IPS-NIHi7 (cell line): ENCODE data around the gene WDFY4.

Experiments used
- DNase-seq: peaks from one replicate; pipeline ENCODE4 v3.0.0; 2012; ENCODE audit warnings: mixed read lengths; ENCODE audit errors: extremely low spot score

Gene WDFY4

DNA sequence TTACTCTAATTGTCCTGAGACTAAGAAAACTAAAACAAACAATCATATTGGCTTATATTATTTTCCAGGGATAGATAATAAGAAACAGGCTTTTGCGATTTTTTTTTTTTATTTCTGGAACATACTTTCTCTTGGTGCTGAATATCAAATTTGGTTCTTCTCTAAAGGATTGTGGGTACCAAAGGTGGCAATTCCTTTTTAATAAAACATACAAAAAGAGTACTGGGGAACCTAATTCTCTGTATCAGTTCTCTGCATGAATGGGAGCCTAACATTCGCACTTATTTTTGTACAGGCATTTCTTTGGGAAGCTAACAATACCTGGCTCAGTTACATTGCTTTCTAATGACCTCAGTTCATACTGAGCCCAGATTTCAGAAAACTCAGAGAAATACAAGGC lies 222.2 kb downstream of the WDFY4 start:
- DNase-seq, result no peak

DNA sequence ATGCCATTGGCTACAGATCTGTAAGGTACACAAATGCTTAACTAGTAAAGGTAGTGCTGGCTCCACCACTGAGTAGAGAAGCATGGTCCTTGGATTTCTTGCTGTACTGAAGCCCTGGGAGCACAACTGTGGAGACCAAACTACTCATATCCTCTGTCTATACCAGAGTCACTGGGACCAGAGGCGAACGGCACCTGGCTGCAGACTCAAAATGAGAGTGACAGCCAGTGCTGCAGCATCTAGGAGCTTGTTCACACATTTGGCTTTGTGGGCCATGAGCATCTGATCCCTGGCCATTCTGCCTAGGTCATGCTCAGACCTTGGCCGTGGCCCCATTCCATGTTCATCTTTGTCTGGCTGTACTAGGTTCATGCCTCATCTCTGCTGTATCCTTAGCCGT lies 223.1 kb downstream of the WDFY4 start:
- DNase-seq, result no peak

DNA sequence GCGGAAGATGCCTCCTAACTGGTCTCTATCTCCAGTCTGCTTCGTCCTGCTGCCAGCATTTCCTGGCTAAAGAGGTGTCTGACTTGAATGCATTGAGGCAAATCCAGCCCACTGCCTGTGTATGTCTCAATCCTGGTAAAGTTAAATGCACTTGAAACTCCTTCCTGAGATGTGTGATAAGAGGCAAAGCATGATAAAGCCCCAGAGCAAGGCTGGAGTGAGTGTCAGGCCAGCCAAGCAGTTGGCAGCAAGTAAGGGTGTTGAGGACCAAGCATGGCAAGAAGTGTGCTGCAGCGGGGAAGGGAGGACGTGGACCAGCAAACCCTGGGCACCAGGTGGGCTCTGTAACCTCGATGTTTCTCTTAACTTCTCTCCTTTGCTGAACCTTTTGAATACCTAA lies 225.9 kb downstream of the WDFY4 start:
- no peak for DNase-seq

DNA sequence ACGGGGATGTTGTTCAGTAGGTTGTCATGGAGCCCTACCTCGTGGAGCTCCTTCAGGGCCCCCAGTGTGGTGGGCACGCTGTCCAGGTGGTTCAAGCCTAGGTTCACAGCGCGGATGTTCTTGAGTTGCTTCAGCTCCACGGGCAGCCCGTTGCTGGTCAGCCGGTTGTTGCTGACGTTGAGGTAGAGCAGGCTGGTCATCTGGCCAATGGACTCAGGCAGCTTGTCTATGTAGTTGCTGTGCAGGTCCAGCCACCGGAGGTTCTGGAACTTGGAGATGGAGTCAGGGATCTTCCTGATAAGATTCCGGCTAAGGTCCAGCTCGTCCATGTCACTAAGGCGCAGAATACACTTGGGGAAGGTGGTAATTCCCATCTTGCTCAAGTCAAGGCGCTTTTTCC lies 229.0 kb downstream of the WDFY4 start:
- DNase-seq, result no peak

DNA sequence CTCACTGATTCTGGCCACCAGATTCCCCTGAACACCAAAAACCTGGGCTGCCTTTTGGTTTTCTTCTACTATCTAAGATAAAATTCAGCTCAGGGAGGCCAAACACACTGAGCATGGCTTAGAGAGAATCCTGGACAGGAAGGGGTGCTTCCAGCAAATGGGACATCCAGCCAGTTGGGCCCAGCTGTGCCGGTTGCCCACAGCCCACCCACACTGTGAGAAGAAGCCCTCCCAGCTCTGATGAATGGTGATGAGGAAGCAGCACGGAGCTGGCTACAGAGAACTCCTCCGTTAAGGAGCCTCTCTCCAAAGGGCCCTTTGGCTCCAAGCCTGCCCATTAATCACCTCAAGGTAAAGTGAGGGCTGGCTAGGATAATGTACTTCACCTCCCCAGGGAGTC lies 239.1 kb downstream of the WDFY4 start:
- DNase-seq, result no peak

DNA sequence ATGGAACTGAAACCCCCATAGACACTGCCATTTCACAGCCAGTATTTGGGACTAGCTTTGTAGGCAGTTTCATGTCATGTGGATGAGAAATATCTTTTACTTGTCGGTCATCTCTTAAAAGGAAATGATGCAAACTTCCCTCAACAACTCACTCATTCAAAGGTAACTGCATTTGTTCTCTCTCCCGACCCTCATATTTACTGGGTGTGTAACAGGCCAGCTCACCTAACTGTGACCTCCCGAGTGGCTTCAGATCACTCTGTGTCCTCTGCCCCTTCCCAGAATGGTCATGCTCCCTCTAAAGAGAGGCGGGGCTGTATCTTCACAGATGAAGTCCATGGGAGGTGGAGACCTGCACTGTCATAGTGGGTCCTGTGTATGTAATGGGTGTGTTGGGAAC lies 240.3 kb downstream of the WDFY4 start:
- DNase-seq, result no peak

DNA sequence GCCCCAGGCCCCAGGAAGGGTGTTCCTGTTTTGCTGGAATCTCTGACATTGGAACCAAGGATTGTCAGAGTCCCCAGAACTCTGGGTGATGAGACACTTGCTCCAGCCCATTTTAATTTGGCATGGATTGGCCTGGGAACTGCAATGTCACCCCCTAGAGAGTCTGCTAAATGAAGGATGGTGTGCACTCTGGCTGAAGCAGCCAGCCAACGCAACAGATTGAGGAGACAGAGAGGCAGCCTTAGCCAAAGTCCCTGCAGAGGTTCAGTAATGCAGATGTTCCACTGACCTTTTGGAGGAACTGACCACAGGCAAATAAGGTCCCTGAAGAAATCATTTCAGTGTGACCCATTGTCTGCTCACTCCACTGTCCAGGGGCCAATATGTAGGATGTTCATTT lies 241.6 kb downstream of the WDFY4 start:
- no peak for DNase-seq

DNA sequence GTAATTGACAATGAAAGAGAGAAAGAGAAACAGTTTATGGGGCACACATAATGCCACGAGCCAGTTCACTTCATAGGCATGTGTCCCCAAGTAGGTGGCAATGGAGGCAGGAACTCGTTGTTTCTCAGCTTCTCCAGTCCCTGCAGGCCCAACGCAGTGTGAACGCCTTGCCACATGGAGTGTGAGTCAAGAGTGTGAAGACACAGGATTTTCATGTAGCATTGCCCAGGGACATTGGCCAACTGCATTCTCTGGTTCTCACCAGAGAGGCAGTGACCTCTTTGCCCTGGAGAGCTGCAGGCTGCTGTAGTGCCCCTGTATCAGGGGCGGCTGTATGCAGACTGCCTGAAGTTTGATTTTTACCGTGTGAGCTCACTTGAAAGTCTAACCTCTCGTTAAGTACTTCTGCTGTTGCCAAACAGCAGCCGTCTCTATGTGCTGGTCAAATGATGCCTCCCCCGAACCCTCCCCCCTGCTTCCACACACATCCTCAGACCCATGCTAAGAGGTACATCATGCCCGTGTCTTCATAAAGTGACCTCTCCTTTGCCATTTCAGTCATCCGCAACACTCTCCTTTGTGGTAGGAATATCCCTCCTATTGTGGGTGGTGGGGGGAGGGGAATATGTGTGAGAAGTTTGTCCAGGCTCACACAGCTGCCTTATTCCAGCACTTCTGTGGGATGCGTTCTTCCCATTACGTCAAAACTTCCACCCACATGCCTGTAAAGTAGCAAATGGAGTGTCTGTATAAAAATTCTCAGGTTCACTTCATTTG lies 242.3 kb downstream of the WDFY4 start:
- DNase-seq, result no peak

DNA sequence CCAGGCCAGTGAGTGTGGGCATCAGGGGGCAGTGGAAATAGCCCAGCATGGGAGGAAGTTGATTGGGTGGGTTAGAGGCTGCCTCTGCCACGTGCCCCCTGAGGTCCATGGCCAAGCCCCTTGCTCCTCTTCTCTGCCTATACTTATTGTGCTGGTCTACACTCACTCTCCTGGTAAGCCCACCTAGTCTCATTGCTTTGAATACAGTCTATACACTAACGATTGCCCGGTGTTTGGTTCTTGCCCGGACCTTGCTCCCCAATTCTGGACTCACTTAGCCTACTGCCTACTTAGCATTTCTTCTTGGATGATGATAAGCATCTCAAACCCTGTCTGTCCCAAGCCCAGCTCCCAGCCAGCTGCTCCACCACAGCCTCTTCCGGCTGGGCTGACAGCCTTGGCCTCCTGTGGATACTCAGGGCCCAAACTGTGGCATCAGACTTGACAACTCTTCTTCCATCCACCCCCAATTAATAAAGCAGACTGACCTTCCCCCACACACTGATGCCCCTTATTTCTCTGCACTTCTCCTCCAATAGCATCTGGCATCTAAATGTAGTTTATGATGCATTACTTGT lies 244.8 kb downstream of the WDFY4 start:
- no peak for DNase-seq

DNA sequence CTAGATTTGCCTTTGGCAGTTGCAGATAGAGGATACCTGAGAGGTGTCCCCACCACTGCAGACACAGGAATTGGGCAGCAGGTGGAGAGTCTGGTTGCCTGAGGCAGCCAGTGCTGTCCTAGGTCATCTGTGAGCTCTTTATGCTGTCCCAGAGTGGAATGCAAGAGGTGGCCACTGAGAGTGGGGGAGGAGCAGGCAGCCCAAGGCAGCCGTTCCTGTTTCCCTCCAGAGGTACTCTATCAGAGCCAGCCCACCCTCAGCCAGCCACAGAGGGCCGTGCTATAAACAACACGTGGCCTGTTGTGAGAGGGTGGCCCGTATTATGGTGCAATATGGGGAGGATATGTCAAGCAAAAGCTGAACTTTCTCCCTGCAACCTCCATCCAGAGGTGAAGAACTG lies 246.5 kb downstream of the WDFY4 start:
- peak; percentile 61 for DNase-seq

DNA sequence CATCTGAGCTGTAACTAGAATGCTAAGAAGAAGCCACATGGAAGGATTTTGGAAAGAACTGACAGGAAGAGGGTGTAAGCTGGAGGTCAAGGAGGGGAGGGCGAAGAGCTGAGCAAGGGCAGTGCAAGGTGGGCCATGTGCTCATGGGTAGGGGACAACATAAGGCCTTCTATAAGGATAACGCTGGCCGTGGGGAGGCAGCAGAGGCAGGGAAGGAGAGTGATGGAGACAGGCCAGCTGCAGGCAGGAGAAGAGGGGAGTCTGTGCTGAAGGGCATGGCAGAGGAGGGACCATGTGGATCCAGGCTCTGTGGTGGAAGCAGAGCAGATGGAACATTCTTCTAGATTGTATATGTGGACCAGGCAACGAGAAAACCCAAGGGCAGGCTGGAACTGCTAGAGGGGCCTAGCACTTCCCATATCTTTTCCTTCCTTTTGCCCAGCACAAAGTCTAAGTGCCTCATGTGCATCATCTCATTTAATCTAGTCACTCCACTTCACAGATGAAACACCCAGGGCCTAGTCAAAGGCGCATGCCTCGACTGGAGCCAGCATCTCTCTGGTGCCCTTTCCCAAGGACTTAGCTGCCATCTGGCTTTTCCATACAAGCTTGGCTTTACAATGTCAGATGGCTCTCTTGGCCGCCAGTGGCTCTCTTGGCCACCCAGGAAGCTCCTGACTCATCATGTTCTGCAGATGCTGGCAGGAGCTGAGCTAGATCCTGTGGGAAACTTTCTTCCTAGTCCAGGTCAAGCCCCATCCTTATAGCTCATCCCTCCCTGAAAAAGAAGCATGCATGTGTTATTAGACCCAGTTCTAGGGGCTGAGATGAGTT lies 248.4 kb downstream of the WDFY4 start:
- DNase-seq, result no peak

DNA sequence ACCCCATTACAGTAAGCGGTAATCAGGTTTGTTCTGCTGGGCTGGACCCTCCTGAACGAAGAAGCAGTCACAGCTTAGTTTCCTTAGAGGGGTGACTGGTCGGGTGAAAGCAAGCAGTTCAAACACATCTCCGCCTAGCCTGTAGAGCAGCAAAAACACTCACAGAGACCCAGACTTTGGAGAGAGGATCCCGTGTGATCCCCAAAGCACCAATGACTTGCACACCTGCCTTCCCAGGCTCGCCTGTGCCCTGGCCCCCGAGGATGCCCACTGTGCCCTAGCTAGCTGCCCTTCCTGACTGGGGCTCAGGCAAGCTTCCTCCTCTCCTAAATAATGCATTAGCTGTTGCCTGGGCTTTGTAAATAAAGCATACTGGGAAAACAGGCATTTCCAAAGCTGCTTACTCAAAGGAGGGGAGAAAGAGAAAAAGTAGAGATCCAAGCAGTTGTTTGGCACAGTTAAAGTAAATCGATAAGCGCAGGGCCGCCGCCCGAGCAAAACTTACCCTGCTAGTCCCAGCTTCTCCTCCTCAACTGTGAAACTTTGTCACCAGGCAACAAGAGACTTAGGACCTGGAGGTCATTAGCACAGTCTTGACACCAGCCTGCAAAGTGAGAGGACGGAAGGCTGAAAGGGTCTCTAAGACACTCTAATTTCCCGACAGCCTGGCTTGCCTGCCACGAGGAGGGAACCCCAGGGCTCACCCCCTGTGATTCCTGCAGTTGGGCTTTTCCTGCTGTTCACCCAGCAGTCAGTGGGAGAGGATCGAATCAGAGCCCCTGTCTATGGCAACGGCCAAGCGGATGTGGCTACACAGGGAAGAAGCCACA lies 250.2 kb downstream of the WDFY4 start:
- DNase-seq, result no peak

DNA sequence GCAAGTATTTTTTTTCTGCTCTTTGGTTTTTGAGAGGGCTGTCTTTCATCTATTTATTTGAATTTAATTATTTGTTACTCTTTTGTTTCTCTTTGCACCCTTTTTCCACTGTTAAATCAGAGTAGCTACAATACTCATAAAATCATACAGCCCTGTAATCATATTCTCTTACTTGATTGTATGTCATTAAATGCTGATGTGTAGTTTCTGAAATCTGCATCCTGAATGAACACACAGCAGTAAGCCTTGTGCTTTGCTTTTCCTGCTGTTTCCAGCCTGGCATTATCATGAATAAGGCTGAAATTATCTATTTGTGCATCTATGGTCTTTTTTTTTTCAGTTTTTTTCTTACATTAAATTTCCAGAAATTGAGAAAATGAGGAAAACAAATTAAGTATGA lies 250.9 kb downstream of the WDFY4 start:
- DNase-seq, result no peak

DNA sequence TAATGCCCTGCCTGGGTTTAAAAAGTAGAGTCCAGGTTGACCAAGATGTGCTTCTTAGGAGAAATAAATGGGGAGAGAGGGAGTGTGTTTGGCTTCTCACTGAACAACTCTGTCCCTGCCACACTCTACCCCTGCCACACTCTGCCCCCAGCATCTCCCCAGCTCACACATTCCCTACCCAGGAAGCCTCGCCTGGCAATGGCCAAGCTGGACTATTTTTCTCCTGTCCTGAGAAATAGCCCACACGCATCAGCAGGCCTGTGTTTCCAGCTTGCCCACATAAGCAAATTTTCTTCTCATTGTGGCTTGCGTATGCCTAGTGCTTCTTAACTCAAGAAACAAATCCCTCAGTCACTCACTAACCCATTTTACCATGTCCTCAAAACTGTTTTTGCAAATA lies 253.1 kb downstream of the WDFY4 start:
- no peak for DNase-seq

DNA sequence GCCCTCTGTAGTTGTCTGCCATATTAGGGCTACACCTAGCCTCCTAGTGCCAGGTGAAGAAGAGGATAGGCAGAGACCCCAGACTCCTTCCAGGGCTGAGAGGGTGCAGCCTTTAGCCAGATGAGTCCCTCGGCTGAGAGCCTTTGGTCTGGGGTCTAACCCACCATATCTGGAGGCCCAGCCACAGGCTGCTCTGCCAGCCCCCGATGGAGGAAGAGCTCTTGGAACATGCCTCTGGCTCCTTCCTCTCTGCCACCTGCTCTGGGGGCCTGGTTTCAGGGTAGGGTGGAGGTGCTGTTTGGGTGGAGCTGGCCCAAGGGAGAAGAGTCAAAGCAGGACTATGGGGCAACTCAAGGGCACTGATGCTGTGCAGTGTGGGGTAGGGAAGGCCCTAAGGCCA lies 253.6 kb downstream of the WDFY4 start:
- DNase-seq, result no peak

DNA sequence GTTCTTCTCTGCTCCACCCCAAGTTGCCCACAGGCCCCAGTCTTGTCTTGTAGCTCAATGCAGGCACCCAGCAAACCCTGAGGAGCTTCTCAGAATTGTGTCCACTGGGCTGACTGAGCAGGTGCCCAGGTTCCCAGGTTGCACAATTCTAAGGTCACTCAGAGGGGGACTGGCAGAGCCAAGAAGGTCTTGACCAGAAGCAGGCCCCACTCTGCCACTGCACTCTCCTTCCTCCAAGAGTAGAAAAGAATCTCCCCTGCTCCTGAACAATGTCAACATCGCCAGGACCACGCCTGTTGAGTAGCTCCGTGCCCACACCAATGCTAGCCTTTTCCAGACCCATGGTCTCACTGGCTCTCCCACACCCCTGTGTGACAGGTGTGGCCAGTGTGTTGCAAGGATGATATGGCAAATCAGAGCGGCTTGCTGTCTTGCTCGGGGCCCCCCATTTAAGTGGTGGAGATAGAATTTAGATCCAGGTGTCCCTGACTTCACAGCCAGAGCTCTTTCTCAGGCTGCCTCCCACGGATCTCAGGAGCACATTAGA lies 254.4 kb downstream of the WDFY4 start:
- no peak for DNase-seq

DNA sequence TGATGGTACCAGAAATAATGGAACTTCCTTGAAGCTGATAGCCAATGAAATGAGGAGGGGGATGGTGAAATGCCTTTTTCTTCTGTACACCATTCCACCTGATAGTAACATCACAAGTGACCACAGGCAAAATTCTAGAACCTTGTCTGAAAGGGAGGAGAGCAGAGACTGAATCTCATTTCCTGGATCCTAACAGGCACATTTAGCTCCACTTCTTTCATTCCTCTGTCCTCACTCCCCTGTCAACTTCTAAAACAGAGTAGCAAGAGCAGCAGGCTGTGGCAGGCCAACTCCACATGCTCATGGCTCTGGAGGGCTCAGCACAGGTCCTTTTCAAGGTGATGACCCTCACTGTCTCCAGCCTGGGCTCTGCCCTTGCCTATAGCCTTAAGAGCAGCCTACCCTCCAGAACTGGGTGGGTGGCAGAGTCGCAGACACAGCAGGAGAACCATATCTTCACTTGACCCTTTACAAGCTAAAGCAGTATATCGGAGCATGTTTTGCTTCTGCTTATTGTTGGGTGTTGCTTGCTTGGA lies 255.2 kb downstream of the WDFY4 start, which contains the start of gene LRRC18:
Gene LRRC18, minus strand, starts transcription at position 51 of the 536 bp plus-strand sequence. CDS start 25,685 bp downstream, outside the sequence.
- DNase-seq, result no peak

DNA sequence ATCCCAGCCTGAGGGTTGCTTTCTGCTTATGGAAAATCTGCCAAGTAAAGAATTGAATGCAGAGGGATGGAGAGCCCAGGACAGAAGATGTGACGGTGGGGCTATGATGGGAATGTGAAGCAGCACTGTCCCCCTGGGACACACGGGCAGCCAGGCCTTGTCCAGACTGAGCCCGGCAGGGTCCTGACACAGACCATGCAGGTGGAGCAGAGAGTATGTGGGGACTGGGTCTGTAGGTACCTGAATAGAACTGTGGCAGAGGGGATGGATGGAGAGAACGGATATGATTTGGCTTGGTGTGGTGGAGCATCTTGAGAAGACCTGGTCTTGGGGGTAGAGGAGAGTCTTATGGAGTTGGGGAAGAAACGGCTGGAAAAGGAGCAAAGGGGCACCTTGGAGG lies 255.7 kb downstream of the WDFY4 start:
- DNase-seq, result no peak

DNA sequence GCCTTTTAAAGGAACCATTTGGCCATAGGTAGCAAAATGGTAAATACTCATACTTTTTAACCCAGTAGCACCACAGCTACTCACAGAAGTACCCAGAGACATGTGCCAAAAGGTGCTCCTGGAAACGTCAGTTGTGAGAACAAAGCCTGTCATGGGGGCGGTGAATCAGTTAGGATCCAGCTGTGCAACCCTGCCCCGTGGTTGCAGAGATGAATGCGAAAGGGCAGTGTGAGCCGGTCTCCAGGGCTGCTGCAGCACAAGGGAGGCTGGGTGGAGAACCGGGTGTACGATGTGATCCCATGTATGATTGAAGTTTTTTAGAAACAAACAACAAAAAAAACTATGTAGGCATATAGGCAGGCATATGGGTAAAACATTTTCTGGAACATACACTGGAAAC lies 256.3 kb downstream of the WDFY4 start:
- DNase-seq, result no peak

DNA sequence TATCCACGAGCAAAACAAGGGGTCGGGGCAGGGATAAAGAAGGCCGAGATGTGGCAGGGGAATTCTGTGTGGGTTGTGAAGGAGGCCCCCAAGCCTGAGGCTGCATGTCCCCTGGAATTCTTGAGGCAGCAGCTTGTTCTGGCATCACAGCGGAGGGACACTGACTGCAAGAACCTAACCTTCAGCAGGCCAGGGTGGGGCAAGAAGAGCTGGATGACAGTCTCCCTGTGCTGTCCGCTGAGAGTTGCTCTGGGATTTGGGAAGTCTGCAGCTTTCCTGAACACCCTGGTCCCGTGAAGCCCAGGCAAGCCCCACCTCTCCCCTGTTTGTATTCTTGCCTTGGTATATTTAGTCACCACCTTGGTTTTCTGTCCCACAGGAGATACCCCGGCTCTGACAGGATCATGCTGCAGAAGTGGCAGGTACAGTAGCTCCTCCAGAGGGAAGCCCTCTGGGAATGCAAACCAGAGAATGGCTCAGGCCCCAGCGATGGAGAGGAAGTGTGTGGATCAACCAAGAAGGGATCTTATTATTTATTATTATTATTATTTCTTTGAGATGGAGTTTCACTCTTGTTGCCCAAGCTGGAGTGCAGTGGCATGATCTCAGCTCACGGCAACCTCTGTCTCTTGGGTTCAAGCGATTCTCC lies 256.9 kb downstream of the WDFY4 start:
- DNase-seq, result no peak

DNA sequence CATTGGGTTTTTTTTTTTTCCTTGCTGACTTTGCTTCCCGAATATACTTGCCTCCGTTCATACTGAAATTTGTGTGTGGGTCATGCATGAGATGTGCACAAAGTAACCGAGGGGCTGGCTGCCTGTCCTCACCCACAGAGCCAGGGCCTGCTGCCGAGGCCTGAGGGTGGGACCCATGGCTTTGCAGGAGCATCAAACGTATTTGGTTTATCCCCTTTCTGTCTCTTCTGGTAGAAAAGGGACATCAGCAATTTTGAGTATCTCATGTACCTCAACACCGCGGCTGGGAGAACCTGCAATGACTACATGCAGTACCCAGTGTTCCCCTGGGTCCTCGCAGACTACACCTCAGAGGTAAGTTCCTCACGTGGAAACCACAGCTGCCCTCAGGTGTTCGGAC lies 258.4 kb downstream of the WDFY4 start:
- no peak for DNase-seq
